Large intestine (tissue), 3 donors: ENCODE results near the gene RARG. TPM values are rescaled to one million over a fixed set of nuclear protein-coding genes. Genes with fewer than 3 reads are reported as not detected.
"Not testable (repeated sequence)": the region's sequence is repeated elsewhere in the genome, so short reads cannot be mapped to it uniquely, and the experiment has no call there.

Experiments used
- DNase-seq, 2 donors: peaks; one replicate each; pipeline versions ENCODE4 v3.0.0 to v3.0.0-alpha.2; 2013
- H3K27ac ChIP-seq: one replicate; pipeline ENCODE4 v1.5.1; 2013; ENCODE audit warnings: low read length
- H3K27me3 ChIP-seq: 2 replicates; pipeline ENCODE4 v1.6.1; 2013; ENCODE audit warnings: low read length; ENCODE audit not compliant: control insufficient read depth, insufficient read depth
- H3K36me3 ChIP-seq: 2 replicates; pipeline ENCODE4 v1.6.1; 2013; ENCODE audit warnings: low read length; ENCODE audit not compliant: control insufficient read depth, insufficient read depth
- H3K4me1 ChIP-seq: one replicate; pipeline ENCODE4 v1.6.1; 2013; ENCODE audit warnings: low read length; ENCODE audit not compliant: control insufficient read depth, insufficient read depth
- H3K4me3 ChIP-seq: one replicate; pipeline ENCODE4 v1.5.1; 2013; ENCODE audit warnings: low read length
- H3K9me3 ChIP-seq: one replicate; pipeline ENCODE4 v1.6.1; 2013; ENCODE audit warnings: mild to moderate bottlenecking, low read depth, low read length, moderate library complexity; ENCODE audit not compliant: control insufficient read depth
- WGBS: methylation state at CpG from one replicate; pipeline ENCODE4 v1.1.5; 2013; ENCODE audit warnings: low lambda C conversion rate; ENCODE audit not compliant: insufficient coverage; 5-methylcytosine and 5-hydroxymethylcytosine counted together
- polyA plus RNA-seq: library from polyadenylated mRNA; unstranded; fragments of 120-200 nt; gene quantifications from one replicate; pipeline ENCODE4 v1.2.1, GENCODE V29; 2013

The RARG gene
- polyA plus RNA-seq, 1 donor: 11.6 TPM

- no peak overlapping the region for H3K4me3 ChIP-seq
- H3K27ac ChIP-seq: no peak overlapping the region
Observed at GRCh38 chr12:53171725-53172329, 60.2 kb downstream of the RARG start.

GRCh38 chr12:53170876-53171724 lies 60.9 kb downstream of the RARG start:
- Histone ChIP-seq H3K27me3 (no peaks in the 10 kb centered on the region), H3K36me3 (peaks cover 27% of the 10 kb centered on the region), H3K4me1 (peaks cover 11% of the 10 kb centered on the region), H3K27ac (no peak overlapping the region), H3K9me3 (no peaks in the 10 kb centered on the region), H3K4me3 (no peak overlapping the region)
- WGBS: no CpG with 5 or more reads among the region's 14 CpGs
- DNase-seq: no peak

More at GRCh38 chr12:53171725-53172329, 60.2 kb downstream of the RARG start:
- no peaks in the 10 kb centered on the region for H3K27me3 ChIP-seq
- peaks cover 27% of the 10 kb centered on the region for H3K36me3 ChIP-seq
- DNase-seq: no peak
- WGBS: 92% methylated on average over 2 of the region's 10 CpGs
- peaks cover 11% of the 10 kb centered on the region for H3K4me1 ChIP-seq
- H3K9me3 ChIP-seq: no peaks in the 10 kb centered on the region

- Histone ChIP-seq H3K36me3 (peaks cover 27% of the 10 kb centered on the region), H3K9me3 (no peaks in the 10 kb centered on the region), H3K4me1 (peaks cover 8% of the 10 kb centered on the region), H3K4me3 (no peak overlapping the region), H3K27ac (no peak overlapping the region), H3K27me3 (no peaks in the 10 kb centered on the region)
- no peak for DNase-seq
- no CpG with 5 or more reads among the region's 8 CpGs for WGBS
Observed at GRCh38 chr12:53170215-53170614, 61.8 kb downstream of the RARG start.

DNA sequence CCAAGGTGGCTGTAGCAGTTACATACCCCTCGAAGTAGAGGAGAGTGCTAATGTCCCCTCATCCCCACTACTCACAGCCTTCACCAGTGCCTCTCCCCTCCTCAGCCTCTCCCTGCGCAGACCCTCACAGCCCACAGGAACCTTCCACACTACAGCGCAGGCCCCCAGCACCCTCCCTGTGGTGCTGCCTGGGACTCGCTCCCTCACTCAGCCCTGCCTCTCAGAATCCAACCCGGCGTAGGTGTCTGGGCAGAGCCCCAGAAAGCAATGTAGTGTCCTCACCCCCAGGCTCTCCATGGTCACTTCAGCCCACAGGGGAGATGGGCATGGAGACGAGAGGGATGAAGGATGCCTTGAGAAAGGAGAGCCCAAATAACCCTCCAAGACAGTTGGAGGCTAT lies 62.4 kb downstream of the RARG start:
- Histone ChIP-seq H3K36me3 (peaks cover 27% of the 10 kb centered on the region), H3K9me3 (no peaks in the 10 kb centered on the region), H3K4me3 (no peak overlapping the region), H3K4me1 (peaks cover 3% of the 10 kb centered on the region), H3K27me3 (no peaks in the 10 kb centered on the region), H3K27ac (no peak overlapping the region)
- no CpG with 5 or more reads among the region's 7 CpGs for WGBS
- DNase-seq: no peak

DNA sequence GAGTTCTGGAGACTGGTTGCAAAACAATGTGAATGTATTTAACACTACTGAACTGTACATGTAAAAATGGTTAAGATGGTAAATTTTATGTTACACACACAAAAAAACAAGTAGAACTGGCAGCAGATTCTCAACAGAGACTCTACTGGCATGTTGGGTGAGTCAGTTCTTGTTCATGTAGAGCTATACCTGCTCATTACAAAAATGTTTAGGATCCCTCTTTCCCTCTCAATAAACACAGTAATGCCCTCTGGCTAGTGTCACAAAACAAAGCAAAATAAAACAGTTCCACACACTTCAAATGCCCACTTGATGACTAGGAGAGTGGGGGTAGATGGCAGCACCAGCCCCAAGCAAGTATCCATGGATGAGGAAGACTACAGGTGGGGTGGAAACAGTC lies 65.2 kb downstream of the RARG start:
- Histone ChIP-seq H3K27me3 (no peaks in the 10 kb centered on the region), H3K4me1 (no peaks in the 10 kb centered on the region), H3K4me3 (no peak overlapping the region), H3K36me3 (peaks cover 21% of the 10 kb centered on the region), H3K9me3 (no peaks in the 10 kb centered on the region), H3K27ac (no peak overlapping the region)
- no peak for DNase-seq

- H3K9me3 ChIP-seq, H3K4me3 ChIP-seq, H3K27ac ChIP-seq, H3K27me3 ChIP-seq, DNase-seq, H3K36me3 ChIP-seq, H3K4me1 ChIP-seq: not testable (repeated sequence)
- WGBS: no CpG with 5 or more reads among the region's 2 CpGs
Observed at GRCh38 chr12:53163008-53163407, 69.0 kb downstream of the RARG start.

DNA sequence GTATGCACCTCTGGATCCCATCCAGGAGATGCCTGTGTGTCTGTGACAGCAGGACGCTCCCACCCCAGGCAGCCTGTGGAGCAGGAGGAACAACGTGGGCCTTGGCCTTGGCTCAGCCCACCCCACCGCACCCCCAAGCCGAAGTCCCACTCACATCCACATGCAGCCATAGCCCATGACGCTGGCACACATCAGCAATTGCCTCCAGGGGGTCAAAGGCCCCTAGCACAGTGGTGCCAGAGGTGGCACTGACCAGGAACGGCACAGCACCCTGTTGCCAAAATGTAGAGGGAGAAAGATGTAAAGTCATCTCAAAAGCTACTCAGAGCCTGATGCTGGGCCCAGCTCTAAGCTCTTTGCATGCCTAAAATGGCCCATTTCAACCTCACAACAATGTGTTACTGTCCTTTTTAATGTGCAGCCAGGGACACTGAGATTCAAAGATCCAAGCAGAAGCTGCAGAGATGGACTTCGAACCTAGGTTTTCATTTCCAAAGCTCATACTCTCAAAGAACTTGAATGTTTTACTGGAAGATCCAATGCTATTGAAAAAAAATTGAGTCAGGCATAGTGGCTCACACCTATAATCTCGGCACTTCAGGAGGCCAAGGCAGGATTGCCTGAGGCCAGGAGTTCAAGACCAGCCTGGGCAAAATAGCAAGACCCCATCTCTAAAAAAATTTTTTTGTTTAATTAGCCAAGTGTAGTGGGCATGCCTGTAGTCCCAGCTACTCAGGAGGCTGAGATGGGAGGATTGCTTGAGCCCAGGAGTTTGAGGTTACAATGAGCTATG lies 70.7 kb downstream of the RARG start:
- H3K27me3 ChIP-seq: no peaks in the 10 kb centered on the region
- no CpG with 5 or more reads among the region's 8 CpGs for WGBS
- H3K4me1 ChIP-seq: no peaks in the 10 kb centered on the region
- no peak overlapping the region for H3K27ac ChIP-seq
- peaks cover 3% of the 10 kb centered on the region for H3K36me3 ChIP-seq
- H3K9me3 ChIP-seq: no peaks in the 10 kb centered on the region
- DNase-seq: no peak
- no peak overlapping the region for H3K4me3 ChIP-seq

GRCh38 chr12:53160673-53161072 lies 71.3 kb downstream of the RARG start:
- H3K36me3 ChIP-seq: peaks cover 3% of the 10 kb centered on the region
- H3K4me1 ChIP-seq: no peaks in the 10 kb centered on the region
- DNase-seq: no peak
- no CpG with 5 or more reads among the region's 2 CpGs for WGBS
- no peaks in the 10 kb centered on the region for H3K27me3 ChIP-seq
- H3K4me3 ChIP-seq: no peak overlapping the region
- H3K27ac ChIP-seq: no peak overlapping the region
- H3K9me3 ChIP-seq: no peaks in the 10 kb centered on the region
